WTC11 (cell line): ENCODE measurements around the gene IZUMO3. TPM values are rescaled to one million over a fixed set of nuclear protein-coding genes. Genes with fewer than 3 reads are reported as not detected.

ENCODE experiments used
- ATAC-seq: fragments of 200-7000 bp; cut with Tn5 transposase; 2 replicates; pipeline ENCODE4 v1.10.0; 2021; ENCODE audit warnings: mild to moderate bottlenecking, moderate library complexity
- CTCF ChIA-PET: fragments of 300-600 bp; sonication (Branson Sonifier 250); formaldehyde crosslinking; loops from one replicate; lab custom pipeline; 2021; ENCODE audit warnings: antibody characterized with exemption; lab: Charles Lee
- POLR2A ChIA-PET: fragments of 350-600 bp; sonication (Branson Sonifier 250); formaldehyde crosslinking; loops from one replicate; lab custom pipeline; 2021; ENCODE audit warnings: antibody characterized with exemption; lab: Charles Lee
- DNase-seq: peaks from one replicate; pipeline ENCODE4 v3.0.0; 2021; ENCODE audit warnings: low spot score
- H3K27ac Mint-ChIP-seq: 2 replicates; pipeline ENCODE4 v1.8.0; 2021; ENCODE audit warnings: mixed read lengths
- H3K27me3 Mint-ChIP-seq: 2 replicates; pipeline ENCODE4 v1.8.0; 2021; ENCODE audit warnings: low read depth, mild to moderate bottlenecking, moderate library complexity, mixed read lengths
- H3K36me3 Mint-ChIP-seq: 2 replicates; pipeline ENCODE4 v1.8.0; 2021; ENCODE audit warnings: mixed read lengths
- H3K4me1 Mint-ChIP-seq: 2 replicates; pipeline ENCODE4 v1.8.0; 2022; ENCODE audit warnings: mixed read lengths
- H3K4me3 Mint-ChIP-seq: 2 replicates; pipeline ENCODE4 v1.8.0; 2021; ENCODE audit warnings: mild to moderate bottlenecking, moderate library complexity, mixed read lengths
- H3K9me3 Mint-ChIP-seq: 2 replicates; pipeline ENCODE4 v1.8.0; 2021; ENCODE audit warnings: mixed read lengths
- E2F1 ChIP-seq: sonication (generic); formaldehyde crosslinking; IDR thresholded peaks from 2 replicates; pipeline ENCODE4 v1.8.0; 2022; ENCODE audit warnings: mild to moderate bottlenecking, missing genetic modification reagents
- ETV6 ChIP-seq: sonication (generic); formaldehyde crosslinking; IDR thresholded peaks from 2 replicates; pipeline ENCODE4 v1.8.1; 2022; ENCODE audit warnings: mild to moderate bottlenecking, missing genetic modification reagents
- GTF2I ChIP-seq: fragments of 250-450 bp; sonication (Bioruptor Pico); conservative IDR thresholded peaks from 2 replicates; pipeline ENCODE4 v1.4.0; 2021; ENCODE audit warnings: mild to moderate bottlenecking
- MLX ChIP-seq: sonication (generic); formaldehyde crosslinking; IDR thresholded peaks from 2 replicates; pipeline ENCODE4 v1.8.1; 2023; ENCODE audit warnings: mild to moderate bottlenecking, missing genetic modification reagents, moderate library complexity
- PRDM15 ChIP-seq: sonication (generic); formaldehyde crosslinking; IDR thresholded peaks from 2 replicates; pipeline ENCODE4 v1.8.0; 2022; ENCODE audit warnings: missing genetic modification reagents
- PRRX2 ChIP-seq: fragments of 250-450 bp; sonication (Bioruptor Pico); IDR thresholded peaks from 2 replicates; pipeline ENCODE4 v1.8.0; 2021; ENCODE audit warnings: mild to moderate bottlenecking
- SMAD4 ChIP-seq: sonication (generic); formaldehyde crosslinking; IDR thresholded peaks from 2 replicates; pipeline ENCODE4 v1.8.0; 2022; ENCODE audit warnings: mild to moderate bottlenecking, missing genetic modification reagents
- TCF7 ChIP-seq: sonication (generic); formaldehyde crosslinking; IDR thresholded peaks from 2 replicates; pipeline ENCODE4 v1.8.0; 2022; ENCODE audit warnings: mild to moderate bottlenecking, low read depth, missing genetic modification reagents, moderate library complexity
- TEAD1 ChIP-seq: sonication (generic); formaldehyde crosslinking; IDR thresholded peaks from 2 replicates; pipeline ENCODE4 v1.8.0; 2022; ENCODE audit warnings: mild to moderate bottlenecking, missing genetic modification reagents
- ZMAT4 ChIP-seq: fragments of 250-450 bp; sonication (Bioruptor Pico); IDR thresholded peaks from 2 replicates; pipeline ENCODE4 v1.9.0; 2021; ENCODE audit warnings: mild to moderate bottlenecking
- ZNF219 ChIP-seq: sonication (generic); formaldehyde crosslinking; IDR thresholded peaks from 2 replicates; pipeline ENCODE4 v1.8.0; 2023; ENCODE audit warnings: missing genetic modification reagents, mild to moderate bottlenecking, borderline replicate concordance
- ZNF423 ChIP-seq: fragments of 250-450 bp; sonication (Bioruptor Pico); IDR thresholded peaks from 2 replicates; pipeline ENCODE4 v2.1.2; 2022; ENCODE audit warnings: mild to moderate bottlenecking, moderate library complexity
- total RNA-seq: library from RNA; stranded (reverse); gene quantifications from 3 replicates; pipeline ENCODE4 v1.2.3, GENCODE V29; 2021

Gene IZUMO3
- total RNA-seq, 1 experiment from 2014 or later: not detected

GRCh38 chr9:24497671-24498070 lies 48.0 kb downstream of the IZUMO3 start:
- POLR2A ChIA-PET: no interaction called here
- peak; percentile 9; the same call in 1 of the 2 replicates for ATAC-seq
- no peak for DNase-seq
- Mint-ChIP-seq H3K36me3 (no peaks in the 10 kb centered on the region), H3K9me3 (peaks cover 6% of the 10 kb centered on the region; the same call in 1 of the 2 replicates), H3K4me1 (peaks cover 75% of the 10 kb centered on the region), H3K27ac (peak overlapping the region; percentile 93), H3K4me3 (peak overlapping the region; percentile 2; the same call in 1 of the 2 replicates), H3K27me3 (no peaks in the 10 kb centered on the region)
- no peak for TF ChIP-seq TEAD1
- TF ChIP-seq PRRX2 (CRISPR knock-in tag): no peak
- TF ChIP-seq PRDM15 (CRISPR knock-in tag): no peak
- no peak for TF ChIP-seq SMAD4
- TF ChIP-seq TCF7: no peak
- no peak for TF ChIP-seq GTF2I (CRISPR knock-in tag)
- no peak for TF ChIP-seq MLX
- no peak for TF ChIP-seq E2F1
- TF ChIP-seq ZMAT4 (CRISPR knock-in tag): no peak
- TF ChIP-seq ETV6 (CRISPR knock-in tag): no peak
- TF ChIP-seq ZNF423 (CRISPR knock-in tag): no peak
- no peak for TF ChIP-seq ZNF219 (CRISPR knock-in tag)
- CTCF ChIA-PET: interaction anchor here (1.3 kb wide), 1 partner anchor 11 kb away, joined by 3 read pairs; no protein-coding TSS in a partner anchor
